Lung (tissue), 12 donors: ENCODE results near the gene TET2. TPM values are rescaled to one million over a fixed set of nuclear protein-coding genes. Genes with fewer than 3 reads are reported as not detected.
A peak's percentile ranks its signal among the peaks of the same experiment; 100 is the strongest.
"Not testable (repeated sequence)": the region's sequence is repeated elsewhere in the genome, so short reads cannot be mapped to it uniquely, and the experiment has no call there.

ENCODE experiments used
- ATAC-seq: fragments of 200-7000 bp; cut with Tn5 transposase; one replicate; pipeline ENCODE4 v1.9.1; 2020; ENCODE audit warnings: moderate number of reproducible peaks; ENCODE audit not compliant: insufficient read depth, low FRiP score
- DNase-seq, 3 donors: peaks; one replicate each; pipeline ENCODE4 v3.0.0-alpha.2; 2013 to 2017
- H3K27ac ChIP-seq, 2 donors: one replicate each; pipeline ENCODE4 v1.5.1; 2013; ENCODE audit warnings: mild to moderate bottlenecking in 2 of 2, moderate library complexity in 2 of 2, control low read depth in 1 of 2, inconsistent platforms in 1 of 2, low read depth in 1 of 2, low read length in 1 of 2
- H3K27me3 ChIP-seq, 3 donors: one replicate each; pipeline ENCODE4 v1.5.1; 2013; ENCODE audit warnings: low read length in 2 of 3; ENCODE audit not compliant: control insufficient read depth in 3 of 3, insufficient read depth in 3 of 3
- H3K36me3 ChIP-seq, 4 donors: one replicate each; pipeline ENCODE4 v1.5.1; 2013; ENCODE audit warnings: low read length in 4 of 4, mild to moderate bottlenecking in 1 of 4, moderate library complexity in 1 of 4; ENCODE audit not compliant: control insufficient read depth in 4 of 4, insufficient read depth in 4 of 4
- H3K4me1 ChIP-seq, 5 donors: one replicate each; pipeline ENCODE4 v1.5.1; 2013; ENCODE audit warnings: low read length in 5 of 5, mild to moderate bottlenecking in 2 of 5, moderate library complexity in 1 of 5; ENCODE audit not compliant: control insufficient read depth in 5 of 5, insufficient read depth in 5 of 5
- H3K4me3 ChIP-seq: one replicate; pipeline ENCODE4 v1.5.1; 2013; ENCODE audit warnings: mild to moderate bottlenecking, control low read depth, moderate library complexity
- H3K9ac ChIP-seq, 2 donors: one replicate each; pipeline ENCODE4 v1.5.1; 2013; ENCODE audit warnings: low read length in 2 of 2, control low read depth in 1 of 2; ENCODE audit not compliant: insufficient read depth in 1 of 2
- H3K9me3 ChIP-seq, 4 donors: one replicate each; pipeline ENCODE4 v1.5.1; 2013; ENCODE audit warnings: low read length in 3 of 4, mild to moderate bottlenecking in 1 of 4, moderate library complexity in 1 of 4; ENCODE audit not compliant: control insufficient read depth in 4 of 4, insufficient read depth in 3 of 4
- WGBS, 2 donors: extraction: QIAGEN DNeasy Blood & Tissue Kit; methylation state at CpG; one replicate each; pipeline ENCODE4 v1.1.7; 2013; 5-methylcytosine and 5-hydroxymethylcytosine counted together
- polyA plus RNA-seq, 2 donors: library from polyadenylated mRNA; stranded (reverse); fragments of 200-250 nt; gene quantifications; one replicate each; pipeline ENCODE4 v1.2.1, GENCODE V29; 2013
- total RNA-seq, 2 donors: library from RNA; depleted of rRNA in 1 of 2; stranded (reverse); fragments of >200 nt in 1 of 2; gene quantifications; one replicate each; pipeline ENCODE4 v1.2.1, GENCODE V29; 2014 to 2021
- TF ChIP-seq, protein P1 (sequence below): IDR thresholded peaks from 2 replicates; pipeline ENCODE4 v1.5.1; 2012; ENCODE audit warnings: mild to moderate bottlenecking; ENCODE audit errors: control extremely low read depth, extremely low read depth
- donor health status: control.
- donor health status: control.
- donor health status: Bipolar disorder and iron deficiency.
- donor health status: healthy.
- donor health status: DM: yes; HTN: yes; CAD: no.

TET2 gene
- total and polyA plus RNA-seq, 4 donors, result 4.1 to 72.2 (median 16.5) TPM

DNA sequence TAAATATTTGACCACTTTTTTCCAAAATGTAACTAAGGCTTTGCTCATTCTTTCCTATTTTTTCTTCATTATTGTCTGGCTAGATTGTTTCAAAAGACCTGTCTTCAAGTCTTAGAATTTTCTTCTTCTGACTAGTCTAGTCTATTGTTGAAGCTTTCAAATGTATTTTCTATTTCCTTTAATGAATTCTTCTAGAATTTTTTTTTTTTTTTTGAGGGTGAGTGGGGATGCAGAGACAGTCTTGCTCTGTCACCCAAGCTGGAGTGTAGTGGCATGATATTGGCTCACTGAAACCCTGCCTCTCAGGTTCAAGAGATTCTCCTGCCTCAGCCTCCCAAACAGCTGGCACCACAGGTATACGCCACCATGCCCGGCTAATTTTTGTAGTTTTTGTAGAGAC is 141.4 kb downstream of the TET2 start:
- Histone ChIP-seq H3K27me3 (no peaks in the 10 kb centered on the region), H3K4me1 (peaks cover 0 to 12% (median 0%) of the 10 kb centered on the region in 5 donors), H3K9ac (no peak overlapping the region), H3K36me3 (no peaks in the 10 kb centered on the region), H3K4me3 (no peak overlapping the region), H3K27ac (no peak overlapping the region), H3K9me3 (peaks cover 0 to 4% (median 0%) of the 10 kb centered on the region in 4 donors)
- TF ChIP-seq, protein P1, sequence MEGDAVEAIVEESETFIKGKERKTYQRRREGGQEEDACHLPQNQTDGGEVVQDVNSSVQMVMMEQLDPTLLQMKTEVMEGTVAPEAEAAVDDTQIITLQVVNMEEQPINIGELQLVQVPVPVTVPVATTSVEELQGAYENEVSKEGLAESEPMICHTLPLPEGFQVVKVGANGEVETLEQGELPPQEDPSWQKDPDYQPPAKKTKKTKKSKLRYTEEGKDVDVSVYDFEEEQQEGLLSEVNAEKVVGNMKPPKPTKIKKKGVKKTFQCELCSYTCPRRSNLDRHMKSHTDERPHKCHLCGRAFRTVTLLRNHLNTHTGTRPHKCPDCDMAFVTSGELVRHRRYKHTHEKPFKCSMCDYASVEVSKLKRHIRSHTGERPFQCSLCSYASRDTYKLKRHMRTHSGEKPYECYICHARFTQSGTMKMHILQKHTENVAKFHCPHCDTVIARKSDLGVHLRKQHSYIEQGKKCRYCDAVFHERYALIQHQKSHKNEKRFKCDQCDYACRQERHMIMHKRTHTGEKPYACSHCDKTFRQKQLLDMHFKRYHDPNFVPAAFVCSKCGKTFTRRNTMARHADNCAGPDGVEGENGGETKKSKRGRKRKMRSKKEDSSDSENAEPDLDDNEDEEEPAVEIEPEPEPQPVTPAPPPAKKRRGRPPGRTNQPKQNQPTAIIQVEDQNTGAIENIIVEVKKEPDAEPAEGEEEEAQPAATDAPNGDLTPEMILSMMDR, result no peak
- ATAC-seq (no peak), DNase-seq (no peak)
- WGBS, 2 donors, result 99 to 100% methylated on average over 2 of the region's 2 CpGs

DNA sequence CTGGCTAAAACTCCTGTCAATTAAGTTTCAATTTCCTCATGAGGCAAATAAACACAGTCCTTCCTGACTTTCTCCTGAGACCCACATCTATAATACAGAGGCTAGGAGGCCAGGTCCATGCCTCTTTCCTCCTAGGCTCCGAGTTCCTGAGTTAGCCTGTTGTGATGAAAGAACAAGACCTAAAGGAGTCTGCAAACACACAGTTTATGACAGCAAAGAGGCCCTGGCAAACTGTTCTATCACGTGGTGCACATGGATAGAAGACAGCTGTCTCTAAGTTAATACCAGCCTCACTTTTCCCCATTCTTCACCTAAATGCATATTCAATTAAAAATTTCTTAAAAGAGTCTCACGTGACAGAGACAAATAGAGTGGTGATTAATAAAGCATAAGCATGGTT is 145.2 kb downstream of the TET2 start:
- Histone ChIP-seq H3K27me3 (no peaks in the 10 kb centered on the region), H3K9me3 (peaks cover 0 to 6% (median 0%) of the 10 kb centered on the region in 4 donors), H3K4me1 (peaks cover 0 to 12% (median 0%) of the 10 kb centered on the region in 5 donors), H3K36me3 (no peaks in the 10 kb centered on the region), H3K4me3 (no peak overlapping the region), H3K27ac (no peak overlapping the region), H3K9ac (no peak overlapping the region)
- TF ChIP-seq, protein P1, result no peak
- 53 to 67% methylated on average over 3 of the region's 3 CpGs for WGBS, 2 donors
- peak in 2 of 3 donors; percentile 75 to 83 for DNase-seq
- no peak for ATAC-seq

DNA sequence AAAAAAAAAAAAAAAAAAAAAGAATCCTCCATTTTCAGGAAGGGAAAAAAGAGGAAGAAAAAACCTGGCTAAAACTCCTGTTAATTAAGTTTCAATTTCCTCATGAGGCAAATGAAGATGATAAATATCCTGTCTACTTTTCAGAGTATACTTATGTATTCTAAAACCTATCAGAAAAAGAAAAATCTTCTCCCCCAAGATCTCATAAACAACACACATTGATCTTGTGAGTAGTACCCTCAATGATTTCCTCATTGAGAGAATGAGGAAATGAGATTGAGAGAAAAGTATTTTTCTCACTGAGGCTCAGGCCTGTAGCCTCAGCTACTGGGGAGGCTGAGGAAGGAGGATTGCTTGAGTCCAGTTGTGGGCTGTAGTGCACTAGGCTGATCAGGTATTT is 146.7 kb downstream of the TET2 start:
- Histone ChIP-seq H3K4me1 (peaks cover 0 to 12% (median 0%) of the 10 kb centered on the region in 5 donors), H3K27ac (peak overlapping the region in 1 of 2 donors; percentile 18), H3K9ac (no peak overlapping the region), H3K36me3 (no peaks in the 10 kb centered on the region), H3K27me3 (no peaks in the 10 kb centered on the region), H3K9me3 (peaks cover 0 to 6% (median 0%) of the 10 kb centered on the region in 4 donors), H3K4me3 (no peak overlapping the region)
- DNase-seq, result no peak
- TF ChIP-seq, protein P1, result no peak
- no peak for ATAC-seq

DNA sequence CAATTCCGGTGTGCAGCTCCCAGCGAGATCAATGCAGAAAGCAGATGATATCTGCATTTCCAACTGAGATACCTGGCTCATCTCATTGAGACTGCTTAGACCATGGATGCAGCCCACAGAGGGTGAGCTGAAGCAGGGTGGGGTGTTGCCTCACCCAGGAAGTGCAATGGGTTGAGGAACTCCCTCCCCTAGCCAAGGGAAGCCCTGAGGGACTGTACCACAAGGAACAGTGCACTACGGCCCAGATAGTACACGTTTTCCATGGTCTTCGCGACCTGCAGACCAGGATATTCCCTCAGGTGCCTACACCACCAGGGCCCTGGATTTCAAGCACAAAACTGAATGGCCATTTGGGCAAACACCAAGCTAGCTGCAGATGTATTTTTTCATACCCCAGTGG is 150.0 kb downstream of the TET2 start:
- ATAC-seq, result no peak
- Histone ChIP-seq H3K27me3 (no peaks in the 10 kb centered on the region), H3K36me3 (no peaks in the 10 kb centered on the region), H3K9ac (no peak overlapping the region), H3K4me3 (no peak overlapping the region), H3K27ac (no peak overlapping the region), H3K9me3 (peaks cover 0 to 7% (median under 1%) of the 10 kb centered on the region in 4 donors), H3K4me1 (peaks cover 0 to 6% (median 0%) of the 10 kb centered on the region in 5 donors)
- TF ChIP-seq, protein P1, result no peak
- no peak for DNase-seq
- WGBS, 2 donors, result 69 to 89% methylated on average over 6 of the region's 6 CpGs

DNA sequence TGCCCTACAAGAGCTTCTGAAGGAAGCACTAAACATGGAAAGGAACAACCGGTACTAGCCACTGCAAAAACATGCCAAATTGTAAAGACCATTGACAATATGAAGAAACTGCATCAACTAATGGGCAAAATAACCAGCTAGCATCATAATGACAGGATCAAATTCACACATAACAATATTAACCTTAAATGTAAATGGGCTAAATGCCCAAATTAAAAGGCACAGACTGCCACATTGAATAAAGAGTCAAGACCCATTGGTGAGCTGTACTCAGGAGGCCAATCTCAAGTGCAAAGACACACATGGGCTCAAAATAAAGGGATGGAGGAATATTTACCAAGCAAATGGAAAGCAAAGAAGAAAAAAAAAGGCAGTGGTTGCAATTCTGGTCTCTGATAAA is 152.4 kb downstream of the TET2 start:
- ATAC-seq, result not testable (repeated sequence)

More for the DNA sequence above, 152.4 kb downstream of the TET2 start:
- H3K27ac ChIP-seq, H3K4me3 ChIP-seq, H3K4me1 ChIP-seq, H3K9me3 ChIP-seq, DNase-seq, H3K9ac ChIP-seq, H3K27me3 ChIP-seq, H3K36me3 ChIP-seq: not testable (repeated sequence)
- WGBS, 2 donors, result 95 to 97% methylated on average over 1 of the region's 1 CpG
